G401.6 (cell line): ENCODE results near the gene GTF2H4.

Experiments used
- FAIRE-seq: peaks from 2 replicates; lab custom pipeline; 2012; peaks lifted over from hg19 to GRCh38; lab: Jason Lieb, UNC

The GTF2H4 gene

DNA sequence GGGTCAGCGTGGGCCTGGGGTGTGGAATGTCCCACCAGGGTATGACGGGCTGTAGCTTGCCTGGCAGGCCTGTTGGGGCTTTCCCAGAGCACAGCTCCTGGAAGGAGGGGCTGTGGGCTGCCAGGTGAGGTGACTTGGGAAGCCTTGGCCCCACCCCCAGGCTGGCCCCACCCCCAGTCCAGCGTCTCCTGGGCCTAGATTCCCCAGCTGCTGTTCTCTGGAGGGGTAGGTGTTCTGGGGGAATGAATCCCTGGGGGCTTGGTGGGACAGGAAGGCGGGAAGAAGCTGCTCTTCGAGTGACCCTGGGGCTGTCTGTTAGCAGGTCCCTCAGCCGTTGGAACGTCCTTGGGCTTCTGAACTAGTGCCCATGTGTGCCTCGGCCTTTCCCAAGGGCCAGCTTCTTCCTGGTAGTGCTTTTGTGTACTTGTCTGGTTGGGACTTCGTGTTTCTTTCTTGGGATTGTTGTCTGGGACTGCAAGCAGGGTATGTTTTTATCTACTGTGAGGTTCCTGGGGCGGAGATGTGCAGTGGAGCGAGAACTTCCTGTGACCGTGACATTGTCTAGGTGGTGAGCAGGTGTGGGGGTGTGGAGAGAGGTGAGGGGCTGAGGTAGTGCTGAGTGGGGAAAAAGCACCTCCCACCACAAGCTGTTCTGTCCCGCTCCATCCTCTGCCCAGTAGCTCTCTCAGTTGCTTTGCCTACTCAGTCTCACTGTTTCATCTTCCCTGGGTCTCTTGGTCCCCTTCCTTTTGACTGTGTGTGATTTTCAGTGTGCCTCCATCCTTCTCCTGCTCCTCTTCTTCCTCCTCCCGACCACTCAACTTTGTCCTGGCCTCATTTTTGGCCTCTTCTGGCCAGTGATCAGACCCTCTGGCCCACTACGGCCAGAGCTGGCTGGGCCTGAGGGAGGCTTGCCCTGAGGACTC, 25.0 kb upstream of the GTF2H4 start:
- no peak for FAIRE-seq

DNA sequence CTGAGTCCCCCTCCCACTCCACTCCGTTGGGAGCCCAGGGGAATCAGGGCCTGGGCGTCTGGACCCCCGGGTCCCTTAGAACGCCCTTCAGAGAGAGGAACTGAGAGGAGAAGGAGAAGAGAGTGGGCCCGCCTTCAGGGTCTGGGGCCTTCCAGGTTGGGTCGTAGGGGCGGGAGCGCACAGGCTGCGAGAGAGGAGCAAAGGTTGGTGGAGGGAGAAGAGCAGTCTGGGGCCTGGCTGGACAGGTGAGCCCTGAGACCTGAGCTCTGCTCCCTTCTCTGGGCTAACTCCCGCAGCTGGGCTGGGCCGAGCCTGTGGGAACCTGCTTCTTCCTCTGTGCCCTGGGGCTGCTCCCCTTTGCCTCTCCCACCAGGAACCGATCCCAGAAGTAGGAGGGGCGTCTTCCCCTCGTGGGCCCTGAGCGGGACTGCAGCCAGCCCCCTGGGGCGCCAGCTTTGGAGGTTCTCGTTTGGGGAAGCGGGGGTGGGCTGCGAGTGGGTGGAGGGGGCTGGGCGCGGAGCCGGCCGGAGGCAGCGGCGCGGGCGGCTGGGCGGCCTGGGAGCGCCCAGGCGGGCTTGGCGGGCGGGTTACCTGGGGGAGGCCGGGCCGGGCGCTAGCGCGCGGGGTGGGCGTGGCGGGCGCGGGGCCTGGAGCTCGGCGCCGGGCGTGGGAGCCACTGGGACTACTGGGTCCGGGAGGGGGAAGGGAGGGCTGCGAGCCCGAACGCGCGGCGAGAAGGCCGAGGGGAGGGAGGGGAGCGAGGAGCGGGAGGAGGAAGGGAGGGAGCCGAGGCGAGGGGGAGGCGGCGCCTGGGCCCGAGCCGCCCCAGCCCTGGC, 24.1 kb upstream of the GTF2H4 start, which contains the start of gene DDR1:
Gene DDR1 (plus strand): TSS at position 835 of the 836 bp plus-strand sequence. CDS start 4,211 bp downstream, outside the sequence.
- no peak for FAIRE-seq

DNA sequence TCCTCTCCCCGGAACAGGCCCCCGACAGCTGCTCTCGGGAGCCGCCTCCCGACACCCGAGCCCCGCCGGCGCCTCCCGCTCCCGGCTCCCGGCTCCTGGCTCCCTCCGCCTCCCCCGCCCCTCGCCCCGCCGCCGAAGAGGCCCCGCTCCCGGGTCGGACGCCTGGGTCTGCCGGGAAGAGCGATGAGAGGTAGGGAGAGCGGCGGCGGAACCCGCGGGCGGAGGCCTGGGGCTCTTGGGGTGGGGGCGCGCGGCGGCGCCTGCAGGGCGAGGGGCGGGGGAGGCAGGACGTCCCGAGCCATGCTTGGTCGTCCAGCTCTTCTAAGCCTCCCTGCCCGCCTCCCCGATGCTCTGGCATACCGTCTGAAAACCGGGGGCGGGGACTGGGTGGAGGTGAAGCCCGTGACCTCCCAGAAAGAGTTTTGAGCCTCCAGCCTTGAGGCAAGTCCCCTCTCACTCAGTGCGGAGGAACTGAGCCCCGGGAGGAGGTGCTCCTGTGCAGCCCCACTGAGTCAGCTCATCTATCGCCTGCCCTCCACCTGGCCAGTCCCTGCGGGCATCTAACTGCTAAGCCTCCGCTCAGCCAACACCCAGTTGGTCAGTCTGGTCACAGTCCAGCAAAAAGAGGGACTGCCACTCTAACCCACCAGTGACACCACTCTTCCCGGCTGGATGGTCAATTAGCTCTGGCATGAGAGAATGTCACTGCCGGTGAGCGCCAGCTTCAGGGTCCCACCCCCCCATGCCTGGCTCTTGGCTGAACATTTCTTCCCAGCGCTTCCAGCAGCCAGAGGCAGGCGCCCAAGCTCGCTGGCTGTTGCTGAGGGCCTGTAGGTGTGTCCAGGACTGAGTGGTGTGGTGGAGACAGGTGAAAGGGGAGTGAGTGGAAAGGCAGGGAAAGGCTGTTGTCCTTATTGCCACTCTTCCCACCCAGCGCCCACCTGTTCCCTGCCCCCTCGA, 23.2 kb upstream of the GTF2H4 start:
- no peak for FAIRE-seq

DNA sequence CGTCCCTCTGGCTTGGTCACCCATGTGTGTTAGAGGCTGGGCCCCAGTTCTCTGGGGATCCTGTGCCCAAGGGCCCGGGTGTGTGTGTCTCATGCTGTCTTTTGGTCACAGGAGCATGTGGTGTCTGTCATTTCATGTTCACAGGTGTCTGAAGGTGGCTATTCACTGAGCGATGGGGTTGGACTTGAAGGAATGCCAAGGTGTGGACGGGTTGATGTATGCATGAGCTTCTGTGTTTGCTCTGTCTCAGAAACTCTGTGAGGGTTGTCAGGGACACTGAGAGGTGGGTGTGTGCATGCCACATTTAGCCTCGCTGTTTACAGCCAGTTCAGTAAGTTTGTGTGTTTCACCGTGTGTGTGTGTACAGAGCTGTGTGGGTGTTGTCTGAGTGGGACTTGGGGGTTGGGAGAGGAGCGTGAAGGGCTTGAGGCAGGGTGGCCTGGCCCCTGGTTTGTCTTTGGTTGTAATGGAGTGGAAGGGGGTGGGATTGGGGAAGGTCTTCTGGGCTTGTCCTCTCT, 22.5 kb upstream of the GTF2H4 start:
- no peak for FAIRE-seq

DNA sequence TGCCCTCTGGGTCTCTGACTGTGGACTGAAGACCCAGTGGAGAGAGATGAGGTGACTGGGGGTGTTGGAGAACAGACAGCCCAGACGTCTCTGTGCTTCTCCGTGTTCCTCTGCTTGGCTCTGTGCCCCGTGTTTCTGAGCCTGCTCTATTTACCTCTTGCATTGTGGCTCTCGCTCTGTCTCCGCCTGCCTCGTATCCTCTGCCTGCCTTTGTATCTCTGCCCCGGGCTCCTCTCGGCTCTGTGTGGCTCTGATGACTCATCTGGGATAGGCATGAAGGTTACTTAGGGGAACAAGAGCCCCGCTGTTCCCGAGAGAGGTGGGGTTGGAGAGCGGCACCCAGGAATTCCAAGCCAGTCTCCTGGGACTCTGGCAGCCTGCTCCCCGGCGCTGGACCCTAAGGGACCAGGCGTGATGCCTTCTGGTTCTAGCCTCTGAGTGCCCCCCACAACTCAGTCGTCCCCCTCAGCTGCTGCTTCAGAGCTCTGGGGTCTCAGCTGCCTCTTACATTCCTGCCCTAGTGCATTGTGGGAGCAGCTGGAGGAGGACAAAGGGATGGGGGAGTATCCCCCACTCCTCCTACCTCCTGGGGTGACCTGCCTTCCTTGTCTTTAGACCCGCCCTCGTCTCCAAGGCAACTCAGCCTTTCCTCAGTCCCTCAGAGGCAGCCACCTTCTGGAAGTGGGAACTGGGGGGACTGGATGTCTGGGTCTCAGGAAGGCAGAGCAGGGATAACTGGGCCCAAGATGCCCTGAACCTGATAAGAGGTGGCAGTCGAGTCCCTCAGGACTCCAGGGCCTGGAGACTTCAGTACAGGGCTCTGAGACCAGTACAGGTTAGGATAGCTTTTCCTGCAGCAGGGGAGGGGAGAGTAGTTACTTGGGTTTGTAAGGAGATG, 21.8 kb upstream of the GTF2H4 start:
- FAIRE-seq, result no peak

DNA sequence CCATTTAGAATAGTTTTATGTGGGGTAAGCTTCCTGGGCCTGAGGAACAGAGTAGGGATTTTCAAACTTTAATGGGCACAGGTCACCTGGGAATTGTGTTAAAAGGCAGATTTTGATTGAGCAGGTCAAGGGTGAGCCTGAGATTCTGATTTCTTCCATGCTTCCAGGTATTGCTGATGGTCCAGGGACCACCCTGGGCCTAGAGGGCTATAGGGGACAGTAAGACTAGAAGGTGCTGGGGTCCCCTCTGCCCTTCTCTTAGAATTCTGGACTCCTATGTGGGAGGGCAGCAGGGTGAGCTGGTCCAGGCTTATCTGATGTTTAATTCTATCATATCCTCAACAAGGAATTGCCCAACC, 21.1 kb upstream of the GTF2H4 start:
- no peak for FAIRE-seq

DNA sequence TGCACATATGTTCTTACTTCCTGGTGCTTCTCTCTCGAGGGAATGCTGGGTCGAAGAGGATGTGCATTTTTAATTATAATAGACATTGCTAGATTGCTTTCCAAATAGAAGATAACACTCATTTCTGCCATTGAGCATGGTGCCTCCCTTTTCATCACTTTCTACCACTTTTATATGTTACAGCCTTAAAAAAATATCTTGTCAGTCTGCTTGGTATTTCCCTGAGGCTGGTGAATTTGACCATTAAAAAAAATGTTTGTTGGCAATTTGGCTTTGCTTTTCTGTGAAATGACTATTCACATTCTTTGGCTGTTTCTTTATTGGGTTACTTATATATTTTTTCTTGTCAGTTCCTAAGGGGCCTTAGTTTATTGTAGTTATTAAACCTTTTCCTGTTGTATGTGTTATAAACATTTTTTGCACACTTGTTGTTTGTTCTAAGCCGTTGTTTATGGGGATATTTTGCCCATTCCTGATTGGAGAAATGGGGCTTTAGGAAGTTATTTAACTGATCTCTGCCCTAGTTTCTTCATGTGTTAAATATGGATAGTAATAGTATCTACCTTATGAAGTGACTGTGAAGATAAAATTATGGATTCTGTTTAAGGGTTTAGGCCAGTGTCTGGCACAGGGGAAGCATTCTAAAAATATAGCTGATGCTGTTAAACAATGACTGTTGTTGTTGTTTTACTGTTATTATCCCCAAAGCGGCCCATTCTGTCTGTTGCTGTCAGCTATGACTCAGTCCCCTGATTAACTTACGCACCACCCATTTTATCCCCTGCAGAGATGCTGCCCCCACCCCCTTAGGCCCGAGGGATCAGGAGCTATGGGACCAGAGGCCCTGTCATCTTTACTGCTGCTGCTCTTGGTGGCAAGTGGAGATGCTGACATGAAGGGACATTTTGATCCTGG, 19.8 kb upstream of the GTF2H4 start:
- no peak for FAIRE-seq

DNA sequence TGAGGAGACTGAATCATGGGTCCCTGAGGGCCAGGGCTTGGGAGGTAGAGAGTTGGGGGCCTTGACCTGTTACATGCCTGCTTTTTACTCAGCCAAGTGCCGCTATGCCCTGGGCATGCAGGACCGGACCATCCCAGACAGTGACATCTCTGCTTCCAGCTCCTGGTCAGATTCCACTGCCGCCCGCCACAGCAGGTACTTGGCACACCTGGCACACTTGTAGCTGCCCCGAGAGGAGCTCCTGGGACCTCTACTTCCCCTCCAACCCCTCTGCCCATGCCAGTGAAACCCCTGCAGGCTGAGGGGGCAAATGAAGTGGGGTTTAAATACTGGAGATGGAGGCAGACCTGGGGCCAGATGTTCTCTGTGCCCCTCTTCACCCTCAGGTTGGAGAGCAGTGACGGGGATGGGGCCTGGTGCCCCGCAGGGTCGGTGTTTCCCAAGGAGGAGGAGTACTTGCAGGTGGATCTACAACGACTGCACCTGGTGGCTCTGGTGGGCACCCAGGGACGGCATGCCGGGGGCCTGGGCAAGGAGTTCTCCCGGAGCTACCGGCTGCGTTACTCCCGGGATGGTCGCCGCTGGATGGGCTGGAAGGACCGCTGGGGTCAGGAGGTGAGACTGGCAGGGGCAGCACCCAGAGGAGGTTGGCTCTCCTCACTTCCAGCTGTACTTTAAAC, 19.1 kb upstream of the GTF2H4 start:
- no peak for FAIRE-seq

DNA sequence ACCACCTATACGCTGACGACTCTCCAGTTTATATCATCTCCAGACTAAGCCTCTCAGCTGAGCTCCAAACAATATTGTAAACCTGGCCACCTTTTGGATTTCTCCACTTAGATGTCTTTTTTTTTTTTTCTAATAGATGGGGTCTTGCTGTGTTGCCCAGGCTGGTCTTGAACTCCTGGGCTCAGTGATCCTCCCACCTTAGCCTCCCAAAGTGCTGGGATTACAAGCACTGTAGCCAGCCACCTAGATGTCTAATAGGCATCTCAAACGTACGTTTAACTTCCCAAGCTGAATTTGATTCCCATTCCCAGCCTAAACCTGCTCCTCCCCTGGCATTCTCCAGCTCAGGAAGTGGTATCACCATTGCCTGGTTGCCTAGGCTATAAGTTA, 18.5 kb upstream of the GTF2H4 start:
- FAIRE-seq, result no peak

DNA sequence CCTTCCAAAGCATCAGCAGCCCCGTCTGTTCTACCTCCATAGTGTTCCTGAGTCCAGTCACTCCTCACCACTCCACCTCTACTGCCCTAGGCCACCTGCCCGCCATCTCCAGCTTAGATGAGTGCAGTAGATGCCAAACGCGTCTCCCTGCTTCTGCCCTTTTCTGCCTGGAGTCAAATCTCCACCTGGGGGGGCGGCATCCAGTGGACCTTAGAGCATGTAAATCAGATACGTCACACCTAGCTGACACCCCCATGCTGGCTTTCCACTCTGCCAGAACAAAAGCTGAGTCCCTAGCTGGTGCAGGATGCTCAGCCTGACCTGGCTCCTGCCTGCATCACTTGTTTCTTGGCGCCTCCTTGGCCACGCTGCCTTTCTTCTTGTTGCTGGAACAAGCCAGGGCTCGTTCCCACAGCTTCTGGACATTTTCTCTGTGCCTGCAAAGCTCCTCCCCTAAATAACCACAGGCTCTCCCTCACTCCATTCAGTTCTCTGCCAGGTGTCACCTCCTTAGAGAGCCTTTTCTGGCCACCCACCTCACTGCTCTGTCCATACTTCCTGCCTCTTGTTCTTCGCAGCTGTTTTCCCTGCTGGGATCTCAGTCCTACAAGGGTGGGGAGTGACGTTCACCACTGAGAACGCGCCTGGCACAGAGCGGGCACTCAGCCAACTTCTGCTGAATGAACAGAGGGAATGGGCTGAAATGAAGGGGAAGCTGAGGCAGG, 17.9 kb upstream of the GTF2H4 start:
- FAIRE-seq, result no peak

DNA sequence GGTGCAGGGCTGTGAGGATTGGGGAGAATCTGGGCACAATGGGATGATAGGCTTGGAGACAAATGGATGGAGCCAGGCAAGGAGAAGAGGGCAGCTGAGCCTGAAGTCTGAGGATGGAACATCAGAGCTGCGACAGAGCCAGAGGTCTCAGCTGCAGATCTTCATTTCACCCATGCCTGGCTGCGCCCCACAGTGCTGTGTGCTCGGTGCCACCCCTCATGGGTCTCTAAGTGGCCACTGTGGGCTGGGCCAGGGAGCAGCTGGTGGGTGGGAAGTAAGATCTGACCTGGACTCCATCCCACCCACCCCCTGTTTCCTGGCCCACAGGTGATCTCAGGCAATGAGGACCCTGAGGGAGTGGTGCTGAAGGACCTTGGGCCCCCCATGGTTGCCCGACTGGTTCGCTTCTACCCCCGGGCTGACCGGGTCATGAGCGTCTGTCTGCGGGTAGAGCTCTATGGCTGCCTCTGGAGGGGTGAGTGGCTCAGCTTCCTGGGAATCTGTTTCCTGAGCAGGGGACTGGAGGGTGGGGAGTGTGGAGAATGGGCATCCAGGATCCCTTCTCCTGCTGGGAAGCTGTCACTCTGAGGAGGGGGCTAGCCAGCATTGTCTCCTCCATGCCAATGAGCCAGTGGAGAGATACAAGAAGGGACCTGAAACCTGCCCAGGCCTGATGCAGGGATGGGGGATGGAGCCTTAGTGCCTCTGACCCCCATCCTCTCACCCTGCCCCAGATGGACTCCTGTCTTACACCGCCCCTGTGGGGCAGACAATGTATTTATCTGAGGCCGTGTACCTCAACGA, 17.2 kb upstream of the GTF2H4 start:
- no peak for FAIRE-seq

DNA sequence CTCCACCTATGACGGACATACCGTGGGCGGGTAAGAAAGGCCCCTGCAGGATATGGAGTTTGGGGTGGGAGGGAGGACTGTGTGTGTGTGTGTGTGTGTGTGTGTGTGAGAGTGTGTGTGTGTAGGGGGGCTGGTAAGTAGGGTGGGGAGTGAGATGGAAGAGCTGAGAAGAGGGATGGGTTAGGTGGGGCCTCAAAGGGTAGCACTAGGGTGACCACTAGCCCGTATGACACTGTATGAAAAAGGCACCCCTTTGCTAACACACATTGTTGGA, 16.6 kb upstream of the GTF2H4 start:
- no peak for FAIRE-seq

DNA sequence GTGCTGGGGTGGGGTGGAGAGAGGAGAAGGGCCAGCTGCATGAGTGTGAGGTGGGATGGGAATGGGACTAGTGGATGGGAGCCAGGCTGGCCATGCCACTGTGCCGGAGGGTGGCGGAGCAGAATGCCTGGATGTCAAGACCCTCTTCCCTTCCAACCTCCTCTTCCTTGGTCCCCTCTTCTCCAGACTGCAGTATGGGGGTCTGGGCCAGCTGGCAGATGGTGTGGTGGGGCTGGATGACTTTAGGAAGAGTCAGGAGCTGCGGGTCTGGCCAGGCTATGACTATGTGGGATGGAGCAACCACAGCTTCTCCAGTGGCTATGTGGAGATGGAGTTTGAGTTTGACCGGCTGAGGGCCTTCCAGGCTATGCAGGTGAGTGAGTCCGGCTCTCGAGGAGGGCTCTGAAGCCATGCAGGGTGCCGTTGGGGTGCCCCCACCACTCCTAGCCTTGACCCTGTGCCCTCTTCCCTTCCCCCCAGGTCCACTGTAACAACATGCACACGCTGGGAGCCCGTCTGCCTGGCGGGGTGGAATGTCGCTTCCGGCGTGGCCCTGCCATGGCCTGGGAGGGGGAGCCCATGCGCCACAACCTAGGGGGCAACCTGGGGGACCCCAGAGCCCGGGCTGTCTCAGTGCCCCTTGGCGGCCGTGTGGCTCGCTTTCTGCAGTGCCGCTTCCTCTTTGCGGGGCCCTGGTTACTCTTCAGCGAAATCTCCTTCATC, 16.0 kb upstream of the GTF2H4 start:
- FAIRE-seq, result no peak

DNA sequence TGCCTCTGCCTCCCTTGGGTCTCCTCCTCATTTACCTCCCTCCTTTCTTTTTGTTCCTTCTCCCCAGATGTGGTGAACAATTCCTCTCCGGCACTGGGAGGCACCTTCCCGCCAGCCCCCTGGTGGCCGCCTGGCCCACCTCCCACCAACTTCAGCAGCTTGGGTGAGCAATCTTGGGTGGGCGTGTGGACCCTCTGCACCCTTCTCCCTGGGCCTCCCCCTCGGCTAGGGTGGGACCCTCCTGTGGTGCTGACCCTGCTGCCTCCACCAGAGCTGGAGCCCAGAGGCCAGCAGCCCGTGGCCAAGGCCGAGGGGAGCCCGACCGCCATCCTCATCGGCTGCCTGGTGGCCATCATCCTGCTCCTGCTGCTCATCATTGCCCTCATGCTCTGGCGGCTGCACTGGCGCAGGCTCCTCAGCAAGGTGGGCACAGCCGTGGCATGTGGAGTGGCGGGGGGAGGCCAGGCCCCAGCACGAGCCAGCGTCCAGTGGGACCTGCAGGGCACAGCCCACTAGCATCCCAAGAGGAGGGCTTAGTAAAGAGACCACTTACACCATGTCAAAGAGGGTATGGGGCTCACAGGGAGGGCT, 14.9 kb upstream of the GTF2H4 start:
- no peak for FAIRE-seq

DNA sequence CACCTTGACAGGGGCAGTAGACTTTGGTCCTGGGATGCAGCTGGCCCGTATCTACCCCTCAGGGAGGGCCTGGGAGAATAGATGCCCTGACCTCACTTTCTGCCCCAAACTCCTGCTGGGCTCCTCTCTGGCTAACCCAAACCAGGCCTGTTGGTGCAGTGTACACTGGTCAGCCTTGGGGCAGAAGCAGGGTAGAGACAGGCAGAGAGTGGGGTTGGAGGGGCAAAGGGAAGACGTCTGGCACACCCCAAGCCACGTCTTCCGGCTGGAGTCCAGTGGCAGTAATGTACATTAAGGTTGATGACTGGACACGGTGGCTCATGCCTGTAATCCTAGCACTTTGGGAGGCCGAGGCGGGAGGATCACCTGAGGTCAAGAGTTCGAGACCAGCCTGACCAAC, 14.3 kb upstream of the GTF2H4 start:
- FAIRE-seq, result no peak

DNA sequence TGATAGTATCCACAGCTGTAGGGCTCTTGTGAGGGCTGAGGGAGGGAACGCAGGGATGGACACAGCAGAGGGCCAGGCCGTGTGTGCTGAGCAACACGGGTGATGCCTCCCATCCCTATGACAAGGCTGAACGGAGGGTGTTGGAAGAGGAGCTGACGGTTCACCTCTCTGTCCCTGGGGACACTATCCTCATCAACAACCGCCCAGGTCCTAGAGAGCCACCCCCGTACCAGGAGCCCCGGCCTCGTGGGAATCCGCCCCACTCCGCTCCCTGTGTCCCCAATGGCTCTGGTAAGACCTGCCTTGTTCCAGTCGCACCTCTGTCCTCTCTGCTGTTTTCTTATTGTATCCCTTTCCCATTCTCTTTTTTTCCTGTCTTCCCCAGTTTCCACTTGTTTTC, 13.6 kb upstream of the GTF2H4 start:
- FAIRE-seq, result no peak

DNA sequence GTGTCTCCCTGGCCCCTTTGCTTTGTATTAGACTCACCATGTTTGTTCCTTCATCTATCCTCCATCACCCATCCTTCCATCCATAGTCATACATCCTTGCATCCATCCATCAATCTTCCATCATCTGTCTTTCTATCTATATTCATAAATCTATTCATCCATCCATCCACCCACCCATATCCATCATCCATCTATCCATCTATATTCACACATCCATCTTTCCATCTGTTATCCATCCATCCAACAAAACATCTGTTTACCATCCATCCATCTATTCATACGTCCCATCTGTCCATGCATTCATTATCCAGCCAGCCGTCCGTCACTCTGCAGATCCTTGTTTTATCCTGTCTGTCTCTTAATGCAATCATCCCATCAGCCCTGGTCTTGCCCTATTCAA, 13.1 kb upstream of the GTF2H4 start:
- no peak for FAIRE-seq
